ENCODE results near the gene NUDT17.

The NUDT17 gene

DNA sequence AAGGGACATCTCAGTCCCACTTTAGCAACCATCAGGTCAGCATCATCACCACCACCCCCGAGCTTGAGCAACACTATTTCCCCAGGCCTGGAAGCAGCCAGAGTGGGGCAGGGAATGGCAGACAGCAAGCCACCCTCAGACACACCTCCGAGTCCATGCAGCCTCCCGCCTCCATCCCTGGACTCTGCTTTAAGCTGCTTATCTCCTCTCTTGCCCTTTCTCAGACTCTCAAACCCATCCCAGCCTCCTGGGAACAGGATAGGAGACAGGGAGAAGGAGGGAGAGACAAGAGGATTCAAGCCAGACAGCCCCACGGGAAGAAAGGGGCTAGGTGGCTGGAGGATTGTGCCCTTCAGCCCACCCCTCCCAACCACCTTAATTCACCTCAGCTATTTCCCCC lies 11.7 kb downstream of the NUDT17 start:
- Histone ChIP-seq H3K4me3 (ENCODE audit: low read length) (no peak overlapping the region), H3K9me3 (ENCODE audit: control insufficient read depth, insufficient read depth, low read length) (no peaks in the 10 kb centered on the region), H3K79me2 (ENCODE audit: control insufficient read depth, low read length) (0 out of 2 replicates have a peak, but pooled peaks cover 3% of the 10 kb centered on the region), H3K9me2 (replicated peaks; ENCODE audit: control insufficient read depth, low read length) (no peaks in the 10 kb centered on the region), H3K27ac (ENCODE audit: low read depth, low read length) (no peak overlapping the region), H4K20me1 (ENCODE audit: control insufficient read depth, insufficient read depth, low read depth, low read length) (no peaks in the 10 kb centered on the region), H3K36me3 (ENCODE audit: control insufficient read depth, low read length) (peaks cover 8% of the 10 kb centered on the region), H3K27me3 (ENCODE audit: control insufficient read depth, low read length) (no peaks in the 10 kb centered on the region), H3K4me1 (ENCODE audit: control insufficient read depth, low read length) (peaks cover 13% of the 10 kb centered on the region), H3F3A (ENCODE audit: control insufficient read depth, insufficient read depth) (peaks cover 5% of the 10 kb centered on the region; the same call in 1 of the 2 replicates), H3K4me2 (ENCODE audit: low read length) (no peak overlapping the region)
- TF ChIP-seq, protein P1, sequence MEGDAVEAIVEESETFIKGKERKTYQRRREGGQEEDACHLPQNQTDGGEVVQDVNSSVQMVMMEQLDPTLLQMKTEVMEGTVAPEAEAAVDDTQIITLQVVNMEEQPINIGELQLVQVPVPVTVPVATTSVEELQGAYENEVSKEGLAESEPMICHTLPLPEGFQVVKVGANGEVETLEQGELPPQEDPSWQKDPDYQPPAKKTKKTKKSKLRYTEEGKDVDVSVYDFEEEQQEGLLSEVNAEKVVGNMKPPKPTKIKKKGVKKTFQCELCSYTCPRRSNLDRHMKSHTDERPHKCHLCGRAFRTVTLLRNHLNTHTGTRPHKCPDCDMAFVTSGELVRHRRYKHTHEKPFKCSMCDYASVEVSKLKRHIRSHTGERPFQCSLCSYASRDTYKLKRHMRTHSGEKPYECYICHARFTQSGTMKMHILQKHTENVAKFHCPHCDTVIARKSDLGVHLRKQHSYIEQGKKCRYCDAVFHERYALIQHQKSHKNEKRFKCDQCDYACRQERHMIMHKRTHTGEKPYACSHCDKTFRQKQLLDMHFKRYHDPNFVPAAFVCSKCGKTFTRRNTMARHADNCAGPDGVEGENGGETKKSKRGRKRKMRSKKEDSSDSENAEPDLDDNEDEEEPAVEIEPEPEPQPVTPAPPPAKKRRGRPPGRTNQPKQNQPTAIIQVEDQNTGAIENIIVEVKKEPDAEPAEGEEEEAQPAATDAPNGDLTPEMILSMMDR (IDR thresholded peaks at IDR 0.05; ENCODE audit: low read depth, low read length, poor library complexity, severe bottlenecking), result no peak
- no peak for TF ChIP-seq EZH2phosphoT487 (IDR thresholded peaks at IDR 0.05; ENCODE audit: borderline replicate concordance, low read length)

GRCh38 chr1:145858238-145858900 lies 12.9 kb downstream of the NUDT17 start:
- Histone ChIP-seq H3K4me3 (ENCODE audit: low read length) (peak overlapping the region; percentile 89), H3K9me3 (ENCODE audit: control insufficient read depth, insufficient read depth, low read length) (no peaks in the 10 kb centered on the region), H3K79me2 (ENCODE audit: control insufficient read depth, low read length) (0 out of 2 replicates have a peak, but pooled peaks cover 3% of the 10 kb centered on the region), H3F3A (ENCODE audit: control insufficient read depth, insufficient read depth) (peaks cover 5% of the 10 kb centered on the region; the same call in 1 of the 2 replicates), H3K9me2 (replicated peaks; ENCODE audit: control insufficient read depth, low read length) (no peaks in the 10 kb centered on the region), H3K27ac (ENCODE audit: low read depth, low read length) (peak overlapping the region; percentile 41), H4K20me1 (ENCODE audit: control insufficient read depth, insufficient read depth, low read depth, low read length) (no peaks in the 10 kb centered on the region), H3K4me2 (ENCODE audit: low read length) (peak overlapping the region; percentile 78), H3K36me3 (ENCODE audit: control insufficient read depth, low read length) (peaks cover 8% of the 10 kb centered on the region), H3K27me3 (ENCODE audit: control insufficient read depth, low read length) (peaks cover 3% of the 10 kb centered on the region; the same call in 1 of the 2 replicates), H3K4me1 (ENCODE audit: control insufficient read depth, low read length) (peaks cover 13% of the 10 kb centered on the region)
- TF ChIP-seq, protein P1 (IDR thresholded peaks at IDR 0.05; ENCODE audit: low read depth, low read length, poor library complexity, severe bottlenecking), result no peak
- no peak for TF ChIP-seq EZH2phosphoT487 (IDR thresholded peaks at IDR 0.05; ENCODE audit: borderline replicate concordance, low read length)

DNA sequence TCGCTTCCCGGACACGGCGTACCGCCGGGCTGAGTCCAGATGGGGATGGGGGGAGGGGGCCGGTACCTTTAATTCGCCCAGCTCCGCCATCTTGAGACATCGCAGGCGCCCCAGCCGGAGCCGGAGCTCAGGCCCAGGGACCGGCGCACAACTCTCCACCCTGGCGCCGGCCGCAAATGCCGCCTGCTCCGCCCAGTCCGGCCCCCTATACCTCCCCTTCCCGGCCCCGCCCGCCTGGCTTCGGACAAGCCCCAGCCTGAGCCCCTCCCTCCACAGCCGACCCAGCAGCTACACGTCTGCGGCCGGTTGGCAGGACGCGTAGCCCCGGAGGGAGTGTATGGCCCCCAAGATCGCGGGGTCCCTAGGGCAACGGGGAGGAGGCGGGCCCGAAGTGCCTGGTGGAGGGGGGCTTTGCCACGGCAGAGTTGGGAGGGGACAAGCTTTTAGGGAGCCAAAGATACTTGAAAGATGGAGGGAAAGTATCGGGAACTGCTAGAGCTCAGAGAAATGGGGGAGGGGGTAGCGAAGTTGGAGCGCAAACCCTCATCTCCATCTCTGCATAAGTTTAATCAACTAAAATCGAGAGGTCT lies 13.6 kb downstream of the NUDT17 start, which contains the start of gene PIAS3:
PIAS3 (minus strand) TSS at position 181 of the 590 bp plus-strand sequence; CDS start at position 90, 91 bp downstream.
- peak within 1 kb of the TSS; percentile 89 for H3K4me3 ChIP-seq (ENCODE audit: low read length)
- no peaks in the 10 kb centered on the region for H4K20me1 ChIP-seq (ENCODE audit: control insufficient read depth, insufficient read depth, low read depth, low read length)
- no peak for TF ChIP-seq EZH2phosphoT487 (IDR thresholded peaks at IDR 0.05; ENCODE audit: borderline replicate concordance, low read length)
- TF ChIP-seq, protein P1 (IDR thresholded peaks at IDR 0.05; ENCODE audit: low read depth, low read length, poor library complexity, severe bottlenecking), result no peak
- peaks cover 13% of the 10 kb centered on the region for H3K4me1 ChIP-seq (ENCODE audit: control insufficient read depth, low read length)
- no peaks in the 10 kb centered on the region for H3K9me2 ChIP-seq (replicated peaks; ENCODE audit: control insufficient read depth, low read length)
- H3K27ac ChIP-seq (ENCODE audit: low read depth, low read length), result peak within 1 kb of the TSS; percentile 41
- H3K79me2 ChIP-seq (ENCODE audit: control insufficient read depth, low read length), result 0 out of 2 replicates have a peak, but pooled peaks cover 3% of the 10 kb centered on the region
- peaks cover 5% of the 10 kb centered on the region for H3K36me3 ChIP-seq (ENCODE audit: control insufficient read depth, low read length)
- H3F3A ChIP-seq (ENCODE audit: control insufficient read depth, insufficient read depth), result peaks cover 5% of the 10 kb centered on the region; the same call in 1 of the 2 replicates
- H3K4me2 ChIP-seq (ENCODE audit: low read length), result peak within 1 kb of the TSS; percentile 78
- H3K27me3 ChIP-seq (ENCODE audit: control insufficient read depth, low read length), result peaks cover 9% of the 10 kb centered on the region
- H3K9me3 ChIP-seq (ENCODE audit: control insufficient read depth, insufficient read depth, low read length), result no peaks in the 10 kb centered on the region
